ENCODE data around the gene RPH3AL.

Gene RPH3AL

GRCh38 chr17:193841-194806, 158.5 kb downstream of the RPH3AL start:
- H3K27ac ChIP-seq: no peak overlapping the region
- DNase-seq (ENCODE audit: low read depth, low spot score): no peak

GRCh38 chr17:193426-193810, 159.2 kb downstream of the RPH3AL start:
- DNase-seq (ENCODE audit: low read depth, low spot score): no peak
- no peak overlapping the region for H3K27ac ChIP-seq

DNA sequence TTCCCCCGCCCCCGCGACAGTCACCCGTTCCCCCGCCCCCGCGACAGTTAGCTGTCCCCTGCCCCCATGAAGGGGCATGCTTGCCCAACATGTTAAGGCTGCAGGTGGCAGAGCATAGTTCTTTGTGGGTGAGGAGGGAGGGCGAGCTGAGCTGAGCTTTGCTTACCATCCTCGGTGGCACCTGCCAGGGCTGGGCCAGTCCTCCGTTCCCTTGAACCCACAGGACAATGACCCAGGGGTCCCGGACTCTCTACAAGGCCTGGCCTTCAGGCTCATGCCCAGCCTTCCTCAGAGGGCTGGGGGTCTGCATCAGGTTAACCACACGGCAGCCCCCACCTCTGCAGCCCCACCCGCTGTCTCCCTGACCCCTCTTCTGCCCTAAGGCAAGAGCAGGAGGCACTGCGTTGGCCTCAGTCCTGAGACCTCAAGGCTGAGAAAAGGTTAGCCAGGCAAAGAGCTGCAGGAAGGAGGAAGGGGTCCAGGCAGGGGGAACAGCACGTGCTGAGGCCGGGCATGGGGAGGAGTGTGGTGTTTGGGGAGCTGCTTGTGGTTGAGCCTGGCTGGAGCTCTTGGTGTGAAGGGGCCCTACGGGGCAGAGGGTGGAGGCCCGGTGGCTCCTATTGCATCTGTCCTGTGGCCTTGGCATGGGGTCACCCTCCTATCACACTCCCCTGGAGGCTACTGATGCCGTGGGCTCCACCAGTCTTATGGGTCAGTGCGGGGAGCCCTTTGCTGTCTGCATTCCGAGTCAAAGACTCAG, 159.8 kb downstream of the RPH3AL start:
- DNase-seq (ENCODE audit: low read depth, low spot score): no peak
- H3K27ac ChIP-seq: no peak overlapping the region

DNA sequence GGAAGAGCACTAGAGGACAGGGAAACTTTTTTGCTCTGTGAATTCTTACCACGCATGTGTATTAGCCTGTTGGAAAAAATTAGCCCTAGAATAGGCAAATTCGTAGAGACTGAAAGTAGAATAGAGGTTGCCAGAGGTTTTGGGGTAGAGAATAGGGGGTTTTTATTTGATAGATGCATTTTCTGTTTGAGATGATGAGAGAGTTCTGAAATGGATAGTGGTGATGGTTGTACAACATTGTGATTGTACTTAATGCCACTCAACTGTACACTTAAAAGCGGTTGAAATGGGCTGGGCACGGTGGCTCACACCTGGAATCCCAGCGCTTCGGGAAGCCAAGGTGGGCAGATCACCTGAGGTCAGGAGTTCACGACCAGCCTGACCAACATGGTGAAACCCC, 163.2 kb downstream of the RPH3AL start:
- no peak for DNase-seq (ENCODE audit: low read depth, low spot score)
- H3K27ac ChIP-seq: no peak overlapping the region

DNA sequence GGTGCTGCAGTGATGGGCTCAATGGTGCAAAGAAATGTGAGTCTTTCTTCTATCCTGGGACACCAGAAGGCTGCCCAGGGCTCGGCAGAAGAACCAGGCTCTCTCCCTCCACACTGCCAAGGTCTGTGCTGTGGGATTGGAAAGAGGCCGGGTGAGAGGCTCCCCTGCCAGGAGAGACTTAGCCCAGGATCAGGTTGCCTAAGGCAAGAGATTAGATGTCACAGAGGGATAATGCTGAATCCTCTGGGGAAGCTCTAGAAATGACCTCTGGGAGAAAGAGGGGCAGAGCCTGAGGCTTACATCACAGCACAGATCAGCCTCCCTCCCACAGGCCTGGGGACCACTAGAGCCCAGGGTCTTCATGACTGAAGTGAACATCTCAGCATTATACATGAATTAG, 165.5 kb downstream of the RPH3AL start:
- DNase-seq (ENCODE audit: low read depth, low spot score): no peak
- no peak overlapping the region for H3K27ac ChIP-seq

DNA sequence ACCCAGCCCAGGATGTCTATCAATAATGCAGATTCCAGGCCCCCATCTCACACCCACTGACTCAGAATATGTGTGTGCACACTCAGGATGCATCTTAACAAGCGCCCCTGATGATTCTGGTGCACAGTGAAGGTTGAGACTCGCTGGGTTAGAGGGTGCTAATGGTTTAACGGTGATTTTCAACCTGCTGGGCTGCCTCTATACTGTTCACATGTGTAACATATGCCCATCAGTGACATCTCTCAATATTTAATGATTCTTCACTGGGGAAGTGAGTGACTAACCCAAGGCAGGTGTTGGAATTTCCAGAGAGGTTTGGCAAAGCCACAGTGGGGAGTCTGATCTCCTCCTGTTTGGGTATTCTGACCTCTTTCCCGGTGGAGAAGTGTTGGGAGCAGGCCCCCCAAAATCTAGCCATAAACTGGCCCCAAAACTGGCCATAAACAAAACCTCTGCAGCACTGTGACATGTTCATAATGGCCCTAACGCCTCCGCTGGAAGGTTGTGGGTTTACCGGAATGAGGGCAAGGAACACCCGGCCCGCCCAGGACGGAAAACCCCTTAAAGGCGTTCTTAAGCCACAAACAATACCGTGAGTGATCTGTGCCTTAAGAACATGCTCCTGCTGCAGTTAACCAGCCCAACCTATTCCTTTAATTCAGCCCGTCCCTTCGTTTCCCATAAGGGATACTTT, 167.0 kb downstream of the RPH3AL start:
- DNase-seq (ENCODE audit: low read depth, low spot score): peak; percentile 14
- no peak overlapping the region for H3K27ac ChIP-seq

- no peak overlapping the region for H3K27ac ChIP-seq
- DNase-seq (ENCODE audit: low read depth, low spot score): no peak
Observed at GRCh38 chr17:183021-183420, 169.6 kb downstream of the RPH3AL start.

DNA sequence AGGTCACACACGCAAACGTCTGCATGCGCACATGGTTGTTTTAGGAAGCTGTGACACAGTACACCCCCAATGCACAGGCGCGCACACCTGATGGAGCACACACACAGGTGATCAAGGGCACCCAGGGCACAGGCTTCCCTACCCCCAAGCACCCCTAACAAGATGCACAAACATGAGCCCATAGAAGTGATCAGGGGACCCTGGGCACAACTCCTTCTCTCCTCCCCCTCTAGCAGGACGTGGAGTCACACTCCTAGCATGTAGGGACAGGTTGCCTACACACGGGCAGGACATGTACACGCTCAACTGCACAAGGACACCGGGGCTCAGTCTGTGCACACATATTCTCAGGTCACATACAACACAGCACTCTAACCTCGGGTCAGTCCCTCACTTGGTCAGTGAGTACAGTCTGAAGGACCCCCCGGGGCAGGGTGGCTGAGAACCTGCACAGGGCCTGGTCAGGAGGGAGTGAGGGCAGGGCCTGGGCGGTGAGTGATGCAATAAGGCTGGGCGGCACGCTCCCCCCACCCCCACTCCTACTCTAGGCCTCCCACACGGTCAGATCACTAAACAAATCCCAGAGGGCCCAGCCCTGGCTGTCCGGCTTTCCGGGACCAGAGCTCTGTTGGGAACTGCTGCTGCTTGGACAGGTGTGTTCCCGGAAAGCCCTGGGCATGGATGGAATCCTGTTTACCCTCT, 170.4 kb downstream of the RPH3AL start:
- H3K27ac ChIP-seq: no peak overlapping the region
- no peak for DNase-seq (ENCODE audit: low read depth, low spot score)

DNA sequence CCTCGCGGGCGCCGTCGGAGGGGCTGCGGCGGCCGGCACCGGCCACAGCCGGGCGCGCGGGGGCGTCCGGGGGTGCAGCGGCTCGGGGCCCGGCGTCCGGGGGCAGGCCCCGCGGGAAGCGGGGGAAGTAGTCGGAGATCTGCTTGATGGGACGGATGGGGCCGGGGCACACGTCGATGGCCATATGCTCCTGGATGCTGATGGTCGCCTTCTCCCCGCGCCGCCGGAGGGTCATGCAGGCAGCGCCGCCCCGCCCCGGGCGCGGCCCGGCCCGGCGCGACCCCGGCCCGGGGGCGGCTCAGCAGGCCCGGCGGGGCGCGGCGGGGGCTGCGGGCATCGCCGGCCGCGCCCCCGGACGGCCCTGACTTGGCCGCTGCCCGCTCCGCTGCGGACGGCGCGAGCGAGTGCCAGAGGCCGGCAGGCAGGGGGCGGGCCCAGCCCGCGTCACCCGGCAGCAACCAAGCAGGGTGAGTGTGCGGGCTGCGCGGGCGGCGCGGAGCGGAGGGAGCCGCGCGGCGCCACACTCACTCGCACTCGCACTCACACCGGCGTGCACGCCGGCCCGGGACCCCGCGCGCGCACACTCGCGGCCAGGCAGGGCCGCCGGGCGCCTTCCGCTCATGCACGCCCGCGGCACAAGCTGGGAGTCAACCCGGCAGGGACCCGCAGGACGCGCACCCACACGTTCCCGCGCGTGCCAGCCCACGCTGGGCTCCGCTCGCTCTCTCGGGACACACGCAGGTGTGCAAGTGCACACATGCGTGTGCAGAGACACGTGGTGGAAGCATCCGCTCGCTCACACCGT, 171.2 kb downstream of the RPH3AL start, which contains the start of gene DOC2B:
Gene DOC2B (minus strand): TSS at position 406 of the 805 bp plus-strand sequence. CDS start 171 bp downstream, at position 235.
- H3K27ac ChIP-seq: no peak within 1 kb of the TSS
- no peak for DNase-seq (ENCODE audit: low read depth, low spot score)

GRCh38 chr17:180381-181244, 172.0 kb downstream of the RPH3AL start:
- no peak overlapping the region for H3K27ac ChIP-seq
- DNase-seq (ENCODE audit: low read depth, low spot score): no peak

GRCh38 chr17:179781-180380, 172.7 kb downstream of the RPH3AL start:
- no peak for DNase-seq (ENCODE audit: low read depth, low spot score)
- no peak overlapping the region for H3K27ac ChIP-seq

DNA sequence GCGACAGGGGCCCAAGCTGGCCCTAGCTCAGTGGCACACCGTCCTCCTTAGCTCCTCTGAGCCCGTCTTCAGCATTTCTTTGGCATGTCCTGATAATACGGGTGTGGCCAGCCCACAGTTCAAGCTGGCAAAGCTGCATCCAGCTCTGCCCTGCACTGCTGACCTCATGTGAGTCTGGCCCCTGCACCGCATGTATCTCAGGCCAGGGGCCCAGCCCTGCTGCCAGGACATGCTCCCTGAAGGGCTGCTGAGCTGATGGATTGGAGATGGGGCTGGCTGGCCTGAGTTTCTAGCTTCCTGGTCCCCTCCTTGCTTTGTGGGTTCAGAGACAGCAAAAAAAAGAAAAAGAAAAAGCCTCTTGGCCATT, 173.6 kb downstream of the RPH3AL start:
- no peak for DNase-seq (ENCODE audit: low read depth, low spot score)
- no peak overlapping the region for H3K27ac ChIP-seq

- no peak overlapping the region for H3K27ac ChIP-seq
- no peak for DNase-seq (ENCODE audit: low read depth, low spot score)
Observed at GRCh38 chr17:178292-179065, 174.1 kb downstream of the RPH3AL start.

DNA sequence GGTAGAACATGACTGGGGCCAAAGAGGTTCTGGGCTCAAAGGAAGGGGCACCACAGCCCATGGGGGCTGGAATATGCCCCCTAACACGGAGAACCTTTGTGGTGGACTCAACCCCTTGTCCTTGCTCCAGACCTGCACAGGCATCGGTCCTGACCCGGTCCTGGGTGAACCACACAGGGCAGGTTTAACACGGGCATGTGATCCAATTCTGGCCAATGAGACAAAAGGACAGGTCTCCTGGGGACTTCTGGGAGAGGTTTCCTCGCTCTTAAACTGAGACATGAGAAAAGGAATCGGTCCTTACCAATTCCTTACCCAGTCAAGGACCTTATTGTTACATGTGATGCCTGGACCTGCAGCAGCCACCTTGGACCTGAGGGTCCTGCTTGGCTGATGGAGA, 174.8 kb downstream of the RPH3AL start:
- H3K27ac ChIP-seq: no peak overlapping the region
- DNase-seq (ENCODE audit: low read depth, low spot score): no peak

DNA sequence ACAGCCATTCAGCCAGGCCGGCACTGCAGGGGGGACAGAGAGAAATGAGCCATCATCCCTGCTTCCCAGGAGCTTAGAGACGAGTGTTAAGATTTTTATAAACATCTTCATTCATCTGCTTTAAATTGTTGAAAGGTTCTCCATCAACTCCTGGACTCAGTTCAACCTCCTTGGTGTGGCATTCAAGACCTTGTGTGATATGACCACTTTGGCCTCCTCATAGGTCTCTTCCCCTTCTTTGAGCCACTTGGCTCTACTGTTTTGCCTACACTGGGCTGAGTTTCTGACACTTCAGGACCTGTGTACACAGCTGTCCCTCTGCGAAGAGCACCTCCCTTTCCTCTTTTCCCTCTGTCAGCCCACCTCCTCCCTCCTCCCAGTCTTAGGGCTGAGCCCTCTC, 175.5 kb downstream of the RPH3AL start:
- no peak overlapping the region for H3K27ac ChIP-seq
- DNase-seq (ENCODE audit: low read depth, low spot score): no peak

- no peak for DNase-seq (ENCODE audit: low read depth, low spot score)
- no peak overlapping the region for H3K27ac ChIP-seq
Observed at GRCh38 chr17:173166-173911, 179.3 kb downstream of the RPH3AL start.

DNA sequence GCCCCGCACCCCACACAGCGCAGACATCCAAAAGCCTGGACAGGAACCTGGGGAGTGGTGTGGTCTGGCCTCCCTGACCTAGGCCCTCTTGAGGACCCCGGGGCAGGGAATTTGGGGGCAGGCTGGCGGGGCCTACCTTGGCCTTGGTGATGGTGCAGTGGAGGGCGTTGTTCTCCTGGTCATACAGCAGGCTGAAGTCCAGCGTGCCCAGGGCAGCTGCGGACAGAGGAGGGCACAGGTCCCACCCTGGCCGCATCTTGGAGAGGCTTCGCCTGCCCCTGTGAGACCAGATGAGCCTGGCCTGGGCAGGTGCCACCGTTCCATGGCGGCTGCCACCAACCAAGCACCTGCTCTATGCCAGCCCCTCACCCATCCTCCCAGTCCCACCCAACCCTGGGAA, 180.2 kb downstream of the RPH3AL start:
- no peak overlapping the region for H3K27ac ChIP-seq
- no peak for DNase-seq (ENCODE audit: low read depth, low spot score)
